Natural killer cell (primary cell): ENCODE measurements around the gene GSAP. TPM values are rescaled to one million over a fixed set of nuclear protein-coding genes. Genes with fewer than 3 reads are reported as not detected.

Source experiments
- ATAC-seq, 3 donors: fragments of 150-1000 bp in 2 of 3; fragments of 200-7000 bp in 1 of 3; cut with Tn5 transposase; 1 replicate in 1 of 3; 2 replicates in 2 of 3; pipeline ENCODE4 v1.10.0; 2021; ENCODE audit warnings: mild to moderate bottlenecking in 2 of 3, moderate library complexity in 2 of 3
- DNase-seq, 2 donors: peaks; one replicate each; pipeline versions ENCODE4 v3.0.0 to v3.0.0-alpha.2; 2013 to 2021; ENCODE audit warnings: mixed read lengths in 1 of 2
- H3K27ac ChIP-seq: one replicate; pipeline ENCODE4 v1.5.1; 2013; ENCODE audit warnings: mild to moderate bottlenecking, low read length
- H3K27me3 ChIP-seq: one replicate; pipeline ENCODE4 v1.6.1; 2013; ENCODE audit warnings: low read length; ENCODE audit not compliant: control insufficient read depth, insufficient read depth
- H3K36me3 ChIP-seq: one replicate; pipeline ENCODE4 v1.6.1; 2013; ENCODE audit warnings: low read length; ENCODE audit not compliant: control insufficient read depth, insufficient read depth
- H3K4me1 ChIP-seq: one replicate; pipeline ENCODE4 v1.6.1; 2013; ENCODE audit warnings: low read length; ENCODE audit not compliant: control insufficient read depth, insufficient read depth
- H3K4me3 ChIP-seq: one replicate; pipeline ENCODE4 v1.5.1; 2013; ENCODE audit warnings: low read length
- H3K9me3 ChIP-seq: one replicate; pipeline ENCODE4 v1.6.1; 2013; ENCODE audit warnings: low read length; ENCODE audit not compliant: control insufficient read depth, insufficient read depth
- H3K27ac Mint-ChIP-seq, 2 donors: one replicate each; pipeline ENCODE4 v1.8.0; 2022; ENCODE audit warnings: mild to moderate bottlenecking in 2 of 2, mixed read lengths in 2 of 2, moderate library complexity in 1 of 2
- H3K27me3 Mint-ChIP-seq, 2 donors: one replicate each; pipeline ENCODE4 v1.8.0; 2022; ENCODE audit warnings: low read depth in 2 of 2, mixed read lengths in 2 of 2
- H3K36me3 Mint-ChIP-seq: one replicate; pipeline ENCODE4 v1.8.0; 2022; ENCODE audit warnings: mixed read lengths
- H3K4me1 Mint-ChIP-seq, 2 donors: one replicate each; pipeline ENCODE4 v1.8.0; 2022; ENCODE audit warnings: mixed read lengths in 2 of 2
- H3K4me3 Mint-ChIP-seq: one replicate; pipeline ENCODE4 v1.8.0; 2022; ENCODE audit warnings: mild to moderate bottlenecking, moderate library complexity, mixed read lengths
- H3K9me3 Mint-ChIP-seq, 2 donors: one replicate each; pipeline ENCODE4 v1.8.0; 2022; ENCODE audit warnings: mixed read lengths in 2 of 2
- WGBS: methylation state at CpG from one replicate; pipeline ENCODE4 v1.1.7; 2013; ENCODE audit warnings: missing lambda C conversion rate; ENCODE audit not compliant: insufficient coverage; 5-methylcytosine and 5-hydroxymethylcytosine counted together
- intact Hi-C: fragments of 100-400 bp; cut with micrococcal nuclease; formaldehyde crosslinking; loops from one replicate; pipeline ENCODE4 v1.14.2; 2022
- total RNA-seq, 4 donors: library from RNA; stranded (reverse); fragments of 120-200 nt in 1 of 4; gene quantifications; one replicate each; pipeline versions ENCODE4 v1.2.3 to v1.2.4, GENCODE V29; 2013 to 2022
- TF ChIP-seq, protein P1 (sequence below): fragments of 200-600 bp; IDR thresholded peaks from one replicate; pipeline ENCODE4 v1.8.0; 2022; ENCODE audit warnings: antibody characterized with exemption

GSAP gene
- total RNA-seq, 3 donors from 2014 or later (not counting 1 experiment from before 2014, with no cell fraction given) = 202 to 302 (median 301) TPM

DNA sequence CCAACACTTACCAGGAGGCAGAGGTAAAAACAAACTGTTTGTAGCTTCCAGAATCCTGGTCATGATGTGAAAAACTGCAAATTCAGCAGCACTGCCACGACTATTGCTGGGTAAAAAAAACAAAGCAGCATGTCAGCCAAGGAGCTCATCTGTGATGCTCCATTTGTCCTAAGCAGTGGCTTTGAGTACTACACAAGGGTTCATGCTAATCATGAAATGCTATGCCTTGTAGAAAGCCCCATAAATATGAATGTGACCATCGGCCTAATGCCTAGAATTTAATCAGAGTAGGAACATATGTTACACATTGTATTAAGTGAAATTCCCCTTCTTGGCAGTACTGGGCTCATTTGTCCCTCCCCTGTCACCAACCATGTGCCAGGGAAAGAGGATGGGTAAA is 95.4 kb downstream of the GSAP start:
- no peak for DNase-seq
- no peaks in the 10 kb centered on the region for H3K4me1 ChIP-seq
- H3K9me3 ChIP-seq = no peaks in the 10 kb centered on the region
- peak overlapping the region; percentile 73 to 88 for H3K27ac Mint-ChIP-seq
- H3K36me3 Mint-ChIP-seq = peaks cover 41% of the 10 kb centered on the region
- no peaks in the 10 kb centered on the region for H3K27me3 ChIP-seq
- WGBS = 84% methylated on average over 2 of the region's 2 CpGs
- H3K27me3 Mint-ChIP-seq = no peaks in the 10 kb centered on the region
- no peak overlapping the region for H3K4me3 ChIP-seq
- peaks cover 70 to 81% of the 10 kb centered on the region in 2 donors for H3K4me1 Mint-ChIP-seq
- intact Hi-C loops = no loop called here
- H3K36me3 ChIP-seq = peaks cover 77% of the 10 kb centered on the region
- no peak overlapping the region for H3K4me3 Mint-ChIP-seq
- TF ChIP-seq, protein P1, sequence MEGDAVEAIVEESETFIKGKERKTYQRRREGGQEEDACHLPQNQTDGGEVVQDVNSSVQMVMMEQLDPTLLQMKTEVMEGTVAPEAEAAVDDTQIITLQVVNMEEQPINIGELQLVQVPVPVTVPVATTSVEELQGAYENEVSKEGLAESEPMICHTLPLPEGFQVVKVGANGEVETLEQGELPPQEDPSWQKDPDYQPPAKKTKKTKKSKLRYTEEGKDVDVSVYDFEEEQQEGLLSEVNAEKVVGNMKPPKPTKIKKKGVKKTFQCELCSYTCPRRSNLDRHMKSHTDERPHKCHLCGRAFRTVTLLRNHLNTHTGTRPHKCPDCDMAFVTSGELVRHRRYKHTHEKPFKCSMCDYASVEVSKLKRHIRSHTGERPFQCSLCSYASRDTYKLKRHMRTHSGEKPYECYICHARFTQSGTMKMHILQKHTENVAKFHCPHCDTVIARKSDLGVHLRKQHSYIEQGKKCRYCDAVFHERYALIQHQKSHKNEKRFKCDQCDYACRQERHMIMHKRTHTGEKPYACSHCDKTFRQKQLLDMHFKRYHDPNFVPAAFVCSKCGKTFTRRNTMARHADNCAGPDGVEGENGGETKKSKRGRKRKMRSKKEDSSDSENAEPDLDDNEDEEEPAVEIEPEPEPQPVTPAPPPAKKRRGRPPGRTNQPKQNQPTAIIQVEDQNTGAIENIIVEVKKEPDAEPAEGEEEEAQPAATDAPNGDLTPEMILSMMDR = no peak
- no peaks in the 10 kb centered on the region for H3K9me3 Mint-ChIP-seq
- H3K27ac ChIP-seq = no peak overlapping the region
- ATAC-seq = no peak

DNA sequence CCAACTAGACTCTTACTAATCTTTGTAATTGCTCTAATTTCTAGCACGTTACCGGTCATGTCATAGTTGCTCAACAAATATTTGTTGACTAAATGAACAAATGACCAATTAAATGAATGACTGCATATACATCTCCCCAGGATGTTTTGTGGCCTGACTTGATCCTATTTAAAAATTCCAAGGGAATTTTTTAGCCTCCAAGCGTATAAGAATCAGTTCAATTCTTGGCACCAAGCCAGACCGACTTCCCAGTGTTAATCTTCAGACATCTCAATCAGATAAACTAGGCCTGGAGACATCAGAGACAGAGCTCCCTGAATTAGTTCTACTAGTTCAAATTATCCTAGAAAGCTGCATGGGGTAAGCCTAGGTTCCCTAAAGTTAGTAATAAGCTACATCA is 96.0 kb downstream of the GSAP start:
- intact Hi-C loops = no loop called here

DNA sequence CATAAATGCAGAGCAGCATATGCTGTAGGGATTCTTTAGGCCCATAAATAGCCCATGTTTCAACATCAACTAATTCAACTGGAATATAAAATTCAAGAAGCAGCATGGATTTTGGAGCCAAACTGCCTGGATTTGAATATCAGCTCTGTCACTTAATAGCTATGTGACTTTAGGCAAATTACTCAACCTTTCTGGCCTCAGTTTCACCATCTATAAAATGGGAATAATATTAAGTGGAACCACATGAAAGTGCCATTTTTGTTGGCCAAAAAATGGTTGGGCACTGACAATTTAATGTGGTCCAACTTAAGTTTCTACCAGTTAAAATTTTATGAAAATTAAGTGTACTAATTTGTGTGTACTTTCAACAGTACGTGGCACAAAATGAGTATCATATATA is 98.1 kb downstream of the GSAP start:
- no peak overlapping the region for H3K4me3 Mint-ChIP-seq
- intact Hi-C loops = no loop called here
- DNase-seq (no peak), ATAC-seq (no peak)
- H3K4me1 Mint-ChIP-seq = peaks cover 63 to 76% of the 10 kb centered on the region in 2 donors
- no peaks in the 10 kb centered on the region for H3K27me3 Mint-ChIP-seq
- Histone ChIP-seq H3K27ac (no peak overlapping the region), H3K4me3 (no peak overlapping the region), H3K9me3 (no peaks in the 10 kb centered on the region), H3K36me3 (peaks cover 88% of the 10 kb centered on the region), H3K27me3 (no peaks in the 10 kb centered on the region), H3K4me1 (no peaks in the 10 kb centered on the region)
- 100% methylated on average over 1 of the region's 1 CpG for WGBS
- H3K9me3 Mint-ChIP-seq = no peaks in the 10 kb centered on the region
- TF ChIP-seq, protein P1 = no peak
- peaks cover 59% of the 10 kb centered on the region for H3K36me3 Mint-ChIP-seq
- H3K27ac Mint-ChIP-seq = peak overlapping the region; percentile 73 to 88

More for the DNA sequence above, 96.0 kb downstream of the GSAP start:
- no peaks in the 10 kb centered on the region for H3K27me3 Mint-ChIP-seq
- DNase-seq (no peak), ATAC-seq (no peak)
- 96% methylated on average over 4 of the region's 4 CpGs for whole genome bisulfite sequencing
- H3K27ac Mint-ChIP-seq = peak overlapping the region; percentile 73 to 88
- Histone ChIP-seq H3K9me3 (no peaks in the 10 kb centered on the region), H3K27ac (no peak overlapping the region), H3K4me3 (no peak overlapping the region), H3K27me3 (no peaks in the 10 kb centered on the region), H3K4me1 (no peaks in the 10 kb centered on the region), H3K36me3 (peaks cover 82% of the 10 kb centered on the region)
- peaks cover 47% of the 10 kb centered on the region for H3K36me3 Mint-ChIP-seq
- TF ChIP-seq, protein P1 = no peak
- H3K4me3 Mint-ChIP-seq = no peak overlapping the region
- no peaks in the 10 kb centered on the region for H3K9me3 Mint-ChIP-seq
- H3K4me1 Mint-ChIP-seq = peaks cover 72 to 85% of the 10 kb centered on the region in 2 donors
